Prostate gland (tissue), 2 donors: Measurements from ENCODE around the gene FOXI1. TPM values are rescaled to one million over a fixed set of nuclear protein-coding genes. Genes with fewer than 3 reads are reported as not detected.

Experiments
- DNase-seq: peaks from one replicate; pipeline ENCODE4 v3.0.0-alpha.2; 2019; ENCODE audit warnings: low spot score
- H3K27ac ChIP-seq, 2 donors: fragments of 200-600 bp; sonication (generic); 2 replicates each; pipeline ENCODE4 v1.5.1; 2017 to 2019
- H3K27me3 ChIP-seq: fragments of 200-600 bp; sonication (generic); replicated peaks from 2 replicates; pipeline ENCODE4 v1.5.1; 2019; ENCODE audit not compliant: insufficient read depth
- H3K36me3 ChIP-seq, 2 donors: fragments of 200-600 bp; sonication (generic); 1 replicate in 1 of 2; 2 replicates in 1 of 2; pipeline versions ENCODE4 v1.5.1 to v1.8.1; 2017 to 2019
- H3K4me1 ChIP-seq: fragments of 200-600 bp; sonication (generic); replicated peaks from 2 replicates; pipeline ENCODE4 v1.5.1; 2019
- H3K4me3 ChIP-seq, 2 donors: fragments of 200-600 bp; sonication (generic); 2 replicates each; pipeline ENCODE4 v1.5.1; 2017 to 2019
- H3K9me3 ChIP-seq: fragments of 200-600 bp; sonication (generic); 2 replicates; pipeline ENCODE4 v1.5.1; 2017
- CTCF ChIP-seq, 4 experiments: fragments of 200-600 bp in 2 of 4; fragments of 450-650 bp in 2 of 4; sonication (generic) in 2 of 4; IDR thresholded peaks; 1 replicate in 3 of 4; 2 replicates in 1 of 4; pipeline ENCODE4 v1.5.1; 2016 to 2019; ENCODE audit warnings: antibody characterized with exemption in 4 of 4, mild to moderate bottlenecking in 2 of 4, moderate library complexity in 2 of 4
- POLR2A ChIP-seq: fragments of 450-650 bp; IDR thresholded peaks from one replicate; pipeline ENCODE4 v1.6.1; 2016; ENCODE audit warnings: antibody characterized with exemption, mild to moderate bottlenecking
- POLR2AphosphoS5 ChIP-seq: sonication (generic); formaldehyde crosslinking; IDR thresholded peaks from one replicate; pipeline ENCODE4 v1.6.1; 2017; ENCODE audit warnings: antibody characterized with exemption
- WGBS: methylation state at CpG from one replicate; pipeline ENCODE4 v1.1.5; 2018; 5-methylcytosine and 5-hydroxymethylcytosine counted together
- intact Hi-C: fragments of 100-400 bp; cut with DNase I; formaldehyde crosslinking; loops from one replicate; pipeline ENCODE4 v1.14.2; 2022
- total RNA-seq, 2 donors: library from RNA; depleted of rRNA; stranded (reverse); fragments of >200 nt; gene quantifications; one replicate each; pipeline ENCODE4 v1.1.0, GENCODE V29; 2016

FOXI1 gene
- total RNA-seq, 2 donors from 2014 or later: 1.2 TPM; not detected in 1

GRCh38 chr5:170067152-170067551 is 38.5 kb upstream of the FOXI1 start:
- Histone ChIP-seq H3K4me3 (no peak overlapping the region), H3K27me3 (no peaks in the 10 kb centered on the region), H3K36me3 (no peaks in the 10 kb centered on the region), H3K27ac (no peak overlapping the region), H3K4me1 (no peaks in the 10 kb centered on the region), H3K9me3 (no peaks in the 10 kb centered on the region)
- DNase-seq: no peak
- intact Hi-C loops: no loop called here
- TF ChIP-seq CTCF (IDR thresholded peaks at IDR 0.05) (no peak), POLR2A (no peak), POLR2AphosphoS5 (no peak)

- Histone ChIP-seq H3K9me3 (no peaks in the 10 kb centered on the region), H3K27ac (no peak overlapping the region), H3K4me3 (no peak overlapping the region), H3K27me3 (no peaks in the 10 kb centered on the region), H3K36me3 (no peaks in the 10 kb centered on the region), H3K4me1 (no peaks in the 10 kb centered on the region)
- no peak for DNase-seq
- 86% methylated on average over 4 of the region's 4 CpGs for WGBS
- no peak for TF ChIP-seq POLR2AphosphoS5
- no peak for TF ChIP-seq CTCF (IDR thresholded peaks at IDR 0.05)
- no peak for TF ChIP-seq POLR2A
- intact Hi-C loops: no loop called here
Measured at GRCh38 chr5:170067574-170068170, 38.0 kb upstream of the FOXI1 start.

- 81% methylated on average over 5 of the region's 5 CpGs for WGBS
Measured at GRCh38 chr5:170069512-170069911, 36.2 kb upstream of the FOXI1 start.

GRCh38 chr5:170070556-170071412 is 34.9 kb upstream of the FOXI1 start:
- DNase-seq: no peak
- no peaks in the 10 kb centered on the region for H3K36me3 ChIP-seq
- WGBS: 47% methylated on average over 14 of the region's 14 CpGs
- no peak overlapping the region for H3K27ac ChIP-seq
- H3K4me3 ChIP-seq: no peak overlapping the region
- H3K27me3 ChIP-seq: no peaks in the 10 kb centered on the region
- peak in 3 of 4 experiments; percentile 21 to 50 (median 34) for TF ChIP-seq CTCF (IDR thresholded peaks at IDR 0.05)
- TF ChIP-seq POLR2A: no peak
- intact Hi-C loops: no loop called here
- H3K4me1 ChIP-seq: no peaks in the 10 kb centered on the region
- H3K9me3 ChIP-seq: no peaks in the 10 kb centered on the region

More at GRCh38 chr5:170069512-170069911, 36.2 kb upstream of the FOXI1 start:
- Histone ChIP-seq H3K36me3 (no peaks in the 10 kb centered on the region), H3K27ac (no peak overlapping the region), H3K4me3 (no peak overlapping the region), H3K27me3 (no peaks in the 10 kb centered on the region), H3K4me1 (no peaks in the 10 kb centered on the region), H3K9me3 (no peaks in the 10 kb centered on the region)
- intact Hi-C loops: no loop called here
- DNase-seq: no peak
- TF ChIP-seq CTCF (IDR thresholded peaks at IDR 0.05) (no peak), POLR2AphosphoS5 (no peak), POLR2A (no peak)
